PFSK-1 (cell line): ENCODE results near the gene TRIM8.
A peak's percentile ranks its signal among the peaks of the same experiment; 100 is the strongest.

Source experiments
- POLR2AphosphoS5 ChIP-seq: IDR thresholded peaks from 2 replicates; pipeline ENCODE4 v1.6.1; 2012; ENCODE audit warnings: low read depth, mild to moderate bottlenecking, control low read depth, low read length, moderate library complexity
- SIN3A ChIP-seq: IDR thresholded peaks from 2 replicates; pipeline ENCODE4 v1.6.1; 2012; ENCODE audit warnings: mild to moderate bottlenecking, low read length, moderate library complexity, borderline replicate concordance; ENCODE audit not compliant: insufficient read depth

DNA sequence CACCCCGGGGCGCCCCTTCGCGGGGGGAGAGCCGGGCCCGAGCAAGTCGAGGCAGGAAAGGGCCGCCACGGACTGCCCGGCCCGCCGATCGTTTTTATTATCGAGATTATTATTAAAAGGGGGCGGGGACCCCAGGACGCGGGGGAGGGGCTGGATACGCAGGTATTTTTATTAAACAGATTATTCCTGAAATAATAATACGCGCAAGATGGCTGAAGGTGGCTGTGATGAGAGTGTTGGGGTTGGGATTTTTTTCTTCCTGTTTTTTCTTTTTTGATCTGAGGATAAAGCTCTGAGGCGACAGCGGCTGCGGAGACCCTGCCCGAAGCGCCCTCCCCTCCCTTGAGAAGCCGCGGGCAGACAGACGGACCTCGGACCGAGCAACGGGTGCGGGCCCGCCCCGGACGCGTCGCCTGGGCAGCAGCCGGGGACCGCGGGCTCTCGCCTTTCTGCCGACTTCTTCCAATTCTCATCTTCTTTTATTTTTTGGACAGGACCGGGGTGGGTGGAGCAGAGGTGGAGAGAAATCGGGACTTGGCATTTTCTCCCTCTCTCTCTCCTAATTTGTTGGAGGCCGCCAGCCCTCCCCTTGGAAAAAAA is 1.4 kb upstream of the TRIM8 start:
- TF ChIP-seq POLR2AphosphoS5 (no peak), SIN3A (0 out of 2 replicates have a peak, but pooled peaks have one; percentile 28)
